ENCODE data around the gene OSGIN1.

The OSGIN1 gene

GRCh38 chr16:84007520-84007919, 54.5 kb downstream of the OSGIN1 start:
- DNase-seq, result no peak

- DNase-seq, result peak; percentile 21
Observed at GRCh38 chr16:84007965-84008364, 54.9 kb downstream of the OSGIN1 start.

GRCh38 chr16:84009282-84009681, 56.2 kb downstream of the OSGIN1 start:
- no peak for DNase-seq

- peak; percentile 54 for DNase-seq
Observed at GRCh38 chr16:84013787-84014569, 60.9 kb downstream of the OSGIN1 start.

GRCh38 chr16:84014570-84015327, 61.7 kb downstream of the OSGIN1 start:
- DNase-seq, result no peak

- no peak for DNase-seq
Observed at GRCh38 chr16:84015399-84015798, 62.4 kb downstream of the OSGIN1 start.

Measured in retina (tissue), 1 donor.